Skeletal muscle cell (primary cell): ENCODE data around the gene PCA3.

Source experiments
- DNase-seq: peaks from one replicate; pipeline ENCODE4 v3.0.0-alpha.2; 2010; ENCODE audit warnings: low read depth
- H3K4me3 ChIP-seq: 2 replicates; pipeline ENCODE4 v1.5.1; 2011; ENCODE audit warnings: low read depth, mild to moderate bottlenecking, control low read depth, low read length, moderate library complexity

The PCA3 gene

GRCh38 chr9:76810377-76810957, 46.2 kb downstream of the PCA3 start:
- no peak overlapping the region for H3K4me3 ChIP-seq
- no peak for DNase-seq

GRCh38 chr9:76812591-76812990, 48.4 kb downstream of the PCA3 start:
- H3K4me3 ChIP-seq: no peak overlapping the region
- DNase-seq: no peak

GRCh38 chr9:76817489-76817888, 53.3 kb downstream of the PCA3 start:
- H3K4me3 ChIP-seq: no peak overlapping the region
- DNase-seq: peak; percentile 69

GRCh38 chr9:76818271-76818670, 54.0 kb downstream of the PCA3 start:
- peak; percentile 96 for DNase-seq
- no peak overlapping the region for H3K4me3 ChIP-seq

- H3K4me3 ChIP-seq: no peak overlapping the region
- no peak for DNase-seq
These were observed 56.2 kb downstream of the PCA3 start for GRCh38 chr9:76820431-76820830.

- DNase-seq: no peak
- no peak overlapping the region for H3K4me3 ChIP-seq
These were observed 63.2 kb downstream of the PCA3 start for GRCh38 chr9:76827296-76828080.

- no peak for DNase-seq
- H3K4me3 ChIP-seq: no peak overlapping the region
These were observed 64.2 kb downstream of the PCA3 start for GRCh38 chr9:76828447-76828846.

GRCh38 chr9:76835571-76836283, 71.5 kb downstream of the PCA3 start:
- DNase-seq: peak; percentile 94
- H3K4me3 ChIP-seq: no peak overlapping the region
